ENCODE measurements around the gene METRN. TPM values are rescaled to one million over a fixed set of nuclear protein-coding genes. Genes with fewer than 3 reads are reported as not detected.

The METRN gene
- total and polyA plus RNA-seq, 2 of the 4 experiments (the other 2 are of a cell fraction) = 6.1 to 48.2 TPM

GRCh38 chr16:723695-724094 lies 8.8 kb downstream of the METRN start:
- in situ Hi-C loops (cut with MboI; ENCODE audit: low sequenced_read_pairs) = loop anchor here (25.0 kb wide), 1 partner anchor 339 kb away; the partner anchor contains the start of gene SSTR5
- Histone ChIP-seq H3K79me1 (ENCODE audit: low read depth in 1 of 2, low read length in 2 of 2) (peaks cover 10 to 15% of the 10 kb centered on the region in 2 experiments), H2BK120ac (ENCODE audit: low read depth, low read length) (no peak overlapping the region), H3K23ac (ENCODE audit: low read depth, low read length) (no peak overlapping the region), H4K8ac (ENCODE audit: low read depth in 2 of 2, low read length in 2 of 2) (no peak overlapping the region), H2BK5ac (ENCODE audit: low read depth, low read length, poor library complexity, severe bottlenecking) (no peak overlapping the region), H2AK5ac (ENCODE audit: low read depth, low read length) (no peak overlapping the region), H3K9me1 (ENCODE audit: insufficient read depth, low read length) (peaks cover 2% of the 10 kb centered on the region; the same call in 1 of the 2 replicates), H2AFZ (replicated peaks; ENCODE audit: low read length, poor library complexity) (peak overlapping the region; percentile 5), H3K4me2 (ENCODE audit: low read depth, low read length) (no peak overlapping the region), H3K4me1 (ENCODE audit: control insufficient read depth, insufficient read depth, low read length) (peaks cover 17% of the 10 kb centered on the region), H3K9ac (ENCODE audit: low read depth, low read length) (no peak overlapping the region), H2BK20ac (ENCODE audit: low read depth, low read length) (no peak overlapping the region), H3K4ac (ENCODE audit: low read depth, low read length) (no peak overlapping the region), H4K20me1 (ENCODE audit: insufficient read depth, low read length) (peaks cover 4% of the 10 kb centered on the region; the same call in 1 of the 2 replicates), H3K27me3 (ENCODE audit: control insufficient read depth, insufficient read depth, low read length) (no peaks in the 10 kb centered on the region), H4K5ac (ENCODE audit: low read depth, low read length) (no peak overlapping the region), H3K36me3 (ENCODE audit: control insufficient read depth, insufficient read depth, low read length) (peaks cover 1% of the 10 kb centered on the region; the same call in 1 of the 2 replicates), H3K9me3 (ENCODE audit: control insufficient read depth, insufficient read depth, low read length) (no peaks in the 10 kb centered on the region), H3K4me3 (ENCODE audit: insufficient read depth, low read depth, low read length) (no peak overlapping the region), H3K27ac (ENCODE audit: insufficient read depth, low read length) (no peak overlapping the region), H2AK9ac (replicated peaks; ENCODE audit: low read depth, low read length, poor library complexity) (no peak overlapping the region), H3K56ac (ENCODE audit: extremely low read depth, insufficient read depth, low read length) (no peak overlapping the region), H2BK15ac (ENCODE audit: low read depth, low read length) (no peak overlapping the region), H3K14ac (replicated peaks; ENCODE audit: low read depth, low read length) (no peak overlapping the region), H4K91ac (ENCODE audit: insufficient read depth, low read depth, low read length) (no peak overlapping the region), H3K18ac (ENCODE audit: low read depth, low read length) (no peak overlapping the region)
- intact Hi-C loops (cut with micrococcal nuclease) = no loop called here
- no peak for DNase-seq
- ChIA-PET POLR2A (ENCODE audit: unreplicated experiment) (no interaction called here), CTCF (no interaction called here)
- ATAC-seq (ENCODE audit: low read depth) = no peak
- dilution Hi-C loops (cut with HindIII; ENCODE audit: low sequenced_read_pairs, unreplicated experiment) = no loop called here
- BruUV-seq (replicated peaks) = no TSS peak
- WGBS, 2 experiments (ENCODE audit: extremely low coverage in 2 of 2, insufficient read length in 1 of 2) = no CpG with 5 or more reads among the region's 9 CpGs
- TF ChIP-seq RCOR1 (IDR thresholded peaks at IDR 0.05; ENCODE audit: insufficient replicate concordance, low read length) (no peak), POLR2A (IDR thresholded peaks at IDR 0.05; ENCODE audit: low read depth, low read length) (no peak), USF2 (IDR thresholded peaks at IDR 0.05; ENCODE audit: low read depth, low read length) (no peak), BHLHE40 (IDR thresholded peaks at IDR 0.05; ENCODE audit: low read depth, low read length) (no peak)
